Fibroblast of lung (primary cell): ENCODE results near the gene CCDC179.

Experiments
- CTCF ChIP-seq, 2 donors: IDR thresholded peaks in 1 of 2; conservative IDR thresholded peaks in 1 of 2; 1 replicate in 1 of 2; 2 replicates in 1 of 2; pipeline ENCODE4 v1.5.1; 2011 to 2012; ENCODE audit warnings: low read length in 2 of 2, control low read depth in 1 of 2, inconsistent platforms in 1 of 2, low read depth in 1 of 2, mild to moderate bottlenecking in 1 of 2
- EZH2 ChIP-seq: IDR thresholded peaks from 2 replicates; pipeline ENCODE4 v1.5.1; 2012; ENCODE audit warnings: low read length, control low read depth, mild to moderate bottlenecking; ENCODE audit errors: missing control alignments

- TF ChIP-seq CTCF (conservative IDR thresholded peaks at IDR 0.05 in 1 of 2, IDR thresholded peaks at IDR 0.05 in 1 of 2; ENCODE audit: low read depth in 1 of 2, low read length in 2 of 2) (no peak), EZH2 (no peak)
Measured at GRCh38 chr11:22900764-22901486, 40.7 kb upstream of the CCDC179 start.
